GM10266 (cell line): ENCODE results near the gene FOXO6.

Experiments used
- DNase-seq: peaks from one replicate; pipeline ENCODE4 v3.0.0; 2012; ENCODE audit errors: extremely low spot score
- CTCF ChIP-seq: IDR thresholded peaks from 2 replicates; pipeline ENCODE4 v1.5.1; 2012; ENCODE audit warnings: mild to moderate bottlenecking, low read depth; ENCODE audit not compliant: control insufficient read depth, insufficient read depth; ENCODE audit errors: missing control alignments

Gene FOXO6

DNA sequence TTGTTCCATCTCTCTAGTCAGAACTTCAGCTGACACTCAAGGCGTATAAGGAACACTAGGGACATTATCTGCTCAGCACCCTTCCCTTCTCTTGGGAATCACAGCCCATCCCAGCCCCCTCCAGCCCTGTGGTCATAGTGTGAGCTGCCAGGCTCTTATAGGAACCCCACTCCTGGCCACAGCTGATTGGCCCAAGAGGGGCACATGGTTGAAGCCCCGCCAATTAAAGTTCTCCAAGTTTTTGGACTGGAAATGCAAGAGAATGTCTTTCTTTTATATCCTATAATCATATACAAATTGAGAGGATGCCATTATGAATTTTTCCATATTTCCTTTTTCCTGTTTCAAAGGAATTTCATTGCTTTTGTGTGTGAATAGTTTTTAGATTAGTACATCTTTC is 40.7 kb downstream of the FOXO6 start:
- no peak for DNase-seq

DNA sequence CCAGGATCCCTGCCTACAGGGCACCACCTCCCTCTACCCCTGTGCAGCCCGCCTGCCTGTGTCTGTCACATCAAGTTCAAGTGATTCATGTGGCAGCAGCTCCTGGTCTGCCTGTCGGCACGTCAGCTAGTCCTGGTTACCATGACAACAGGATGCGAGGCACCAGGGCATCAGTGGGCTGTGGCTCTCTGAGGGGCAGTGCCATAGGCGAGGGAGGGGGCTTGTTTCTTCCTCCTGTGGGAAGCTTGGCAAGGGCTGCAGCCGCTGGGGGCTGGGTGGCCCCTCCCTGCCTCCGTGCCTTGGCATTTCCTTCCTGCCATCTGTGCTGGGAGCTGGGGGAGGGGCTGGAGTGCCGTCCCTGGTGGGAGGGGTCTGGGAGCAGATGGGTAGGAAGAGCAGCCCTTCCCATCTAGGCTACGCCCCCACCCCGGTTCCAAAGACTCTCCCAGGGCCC is 43.1 kb downstream of the FOXO6 start:
- no peak for TF ChIP-seq CTCF
- DNase-seq, result no peak

More for the DNA sequence above, 40.7 kb downstream of the FOXO6 start:
- no peak for TF ChIP-seq CTCF

DNA sequence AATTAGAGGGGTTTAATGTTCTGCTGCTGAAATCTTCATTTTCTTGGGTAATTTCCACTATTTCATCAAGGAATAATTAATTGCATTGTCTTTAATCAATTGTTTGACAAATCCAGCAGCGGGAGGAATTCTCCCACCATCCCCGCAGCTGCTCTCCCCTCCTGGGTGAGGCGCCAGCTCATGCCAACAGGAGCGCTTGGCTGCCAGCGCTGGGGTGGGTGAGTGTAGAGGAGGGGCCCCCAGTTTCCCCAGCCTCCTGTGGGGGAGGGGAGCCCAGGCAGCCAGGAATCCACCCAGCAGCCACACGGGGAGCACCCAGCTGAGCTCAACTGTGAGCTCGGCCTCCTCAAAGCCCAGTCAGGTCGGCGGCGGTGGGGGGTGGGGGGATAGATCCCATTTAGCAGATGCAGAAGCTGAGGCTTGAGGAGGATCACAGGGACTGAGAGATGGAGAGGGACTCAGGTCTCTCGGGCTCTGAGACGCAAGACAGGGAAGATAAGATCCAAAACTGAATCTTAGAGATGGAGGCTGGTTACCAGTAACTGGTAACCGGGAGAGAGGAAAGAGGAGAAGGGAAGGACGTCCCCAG is 46.5 kb downstream of the FOXO6 start:
- DNase-seq, result no peak
- no peak for TF ChIP-seq CTCF

DNA sequence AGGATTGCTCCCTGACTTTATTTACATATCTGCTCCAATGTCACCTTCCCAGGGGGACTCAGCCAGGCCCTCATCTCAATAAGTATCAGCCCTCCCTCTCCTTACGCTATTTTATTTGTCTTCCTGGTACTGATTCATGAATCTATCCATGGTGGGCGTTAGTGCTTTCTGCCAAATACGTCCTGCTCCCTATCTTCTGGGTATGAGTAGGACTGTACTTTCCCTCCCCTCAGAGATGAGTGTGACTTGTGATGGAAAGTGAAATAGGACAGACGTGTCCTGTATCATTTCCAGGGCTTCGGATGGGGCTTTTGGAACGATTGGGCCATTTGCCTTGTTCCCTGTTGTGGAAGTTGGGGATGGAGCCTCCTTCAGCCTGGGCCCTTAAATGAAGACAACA is 47.5 kb downstream of the FOXO6 start:
- no peak for TF ChIP-seq CTCF
- no peak for DNase-seq

DNA sequence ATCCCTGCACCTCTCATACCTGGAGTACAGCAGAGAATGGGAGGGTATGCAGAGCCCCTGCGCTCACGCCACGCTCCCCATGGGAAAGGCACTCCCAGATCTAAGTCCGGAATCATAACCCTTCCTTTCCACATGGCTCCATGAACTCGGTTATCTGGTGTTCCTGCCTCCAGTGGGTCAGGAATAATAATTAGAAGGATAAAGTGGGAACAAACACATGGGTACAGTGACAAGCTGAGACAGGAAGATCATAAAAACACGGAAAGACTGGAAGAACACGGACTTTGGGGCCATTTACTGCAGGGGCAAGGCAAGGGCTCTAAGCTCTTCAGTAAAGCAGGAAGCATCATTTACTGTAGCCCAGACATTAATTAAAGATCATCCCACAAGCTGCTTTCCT is 48.6 kb downstream of the FOXO6 start:
- DNase-seq, result no peak
- no peak for TF ChIP-seq CTCF

- TF ChIP-seq CTCF, result no peak
- no peak for DNase-seq
Measured at GRCh38 chr1:41410462-41410861, 49.2 kb downstream of the FOXO6 start.

DNA sequence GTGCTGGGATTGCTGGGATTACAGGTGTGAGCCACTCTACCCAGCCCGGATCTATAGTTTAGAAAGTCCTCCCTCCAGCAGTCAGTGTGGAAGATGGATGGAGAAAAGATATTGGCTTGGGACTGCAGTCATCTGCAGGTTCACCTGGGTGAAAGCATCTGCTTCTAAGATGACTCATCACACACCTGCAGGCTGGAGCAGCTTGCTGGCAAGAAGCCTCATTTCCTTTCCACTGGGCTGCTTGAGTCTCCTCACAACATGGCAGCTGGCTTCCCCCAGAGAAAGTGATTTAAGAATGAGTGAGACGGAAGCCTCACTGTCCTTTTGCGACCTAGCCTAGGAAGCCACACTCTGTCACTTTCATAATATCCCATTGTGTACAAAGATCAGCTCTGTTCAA is 50.0 kb downstream of the FOXO6 start:
- TF ChIP-seq CTCF, result no peak
- DNase-seq, result no peak
